PFSK-1 (cell line): ENCODE results near the gene CTF1.
A peak's percentile ranks its signal among the peaks of the same experiment; 100 is the strongest.

ENCODE experiments used
- POLR2AphosphoS5 ChIP-seq: IDR thresholded peaks from 2 replicates; pipeline ENCODE4 v1.6.1; 2012; ENCODE audit warnings: low read depth, mild to moderate bottlenecking, control low read depth, low read length, moderate library complexity
- TAF1 ChIP-seq: IDR thresholded peaks from 2 replicates; pipeline ENCODE4 v1.6.1; 2012; ENCODE audit warnings: low read length, control low read depth, borderline replicate concordance; ENCODE audit not compliant: insufficient read depth
- TF ChIP-seq, protein P1 (sequence below), 2 experiments: IDR thresholded peaks; 2 replicates each; pipeline versions ENCODE4 v1.6.1 to v1.8.0; 2011 to 2012; ENCODE audit warnings: low read depth in 2 of 2, low read length in 2 of 2, control low read depth in 1 of 2, inconsistent platforms in 1 of 2, mild to moderate bottlenecking in 1 of 2, moderate library complexity in 1 of 2; ENCODE audit not compliant: insufficient read depth in 1 of 2

DNA sequence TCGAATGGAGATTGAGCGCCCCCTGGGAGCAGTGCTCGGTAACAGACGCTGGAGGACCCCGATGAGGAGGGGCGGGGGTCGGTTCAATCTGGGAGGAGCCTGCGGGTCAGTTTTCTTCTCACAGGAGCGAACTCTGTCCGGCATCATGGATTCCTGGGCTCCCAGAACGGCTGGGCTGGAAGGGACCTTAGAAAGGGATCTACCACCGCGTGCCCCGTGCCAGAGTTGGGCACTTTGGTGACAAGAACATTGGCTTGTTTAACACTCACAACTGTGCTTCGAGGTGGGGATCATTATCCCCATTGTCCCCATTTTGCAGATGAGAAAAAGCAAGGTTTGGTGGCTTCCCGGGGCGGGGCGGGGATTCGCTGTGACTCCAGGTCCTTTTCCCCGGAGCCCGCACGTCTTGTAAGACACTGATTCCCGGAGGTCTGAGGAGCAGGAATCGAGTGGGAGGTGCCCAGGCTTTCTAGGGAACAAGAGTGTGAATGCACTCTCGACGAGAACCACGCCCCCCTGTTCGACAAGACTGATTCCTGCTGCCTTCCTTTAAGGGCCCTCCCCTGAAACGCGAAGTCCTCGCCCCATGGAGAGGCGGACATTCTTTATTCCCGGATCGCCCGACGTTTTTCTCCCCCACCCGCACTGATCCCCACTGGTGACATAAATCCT, 25.5 kb downstream of the CTF1 start:
- TF ChIP-seq POLR2AphosphoS5 (peak; percentile 57; the same call in 1 of the 2 replicates), TAF1 (no peak)
- TF ChIP-seq, protein P1, sequence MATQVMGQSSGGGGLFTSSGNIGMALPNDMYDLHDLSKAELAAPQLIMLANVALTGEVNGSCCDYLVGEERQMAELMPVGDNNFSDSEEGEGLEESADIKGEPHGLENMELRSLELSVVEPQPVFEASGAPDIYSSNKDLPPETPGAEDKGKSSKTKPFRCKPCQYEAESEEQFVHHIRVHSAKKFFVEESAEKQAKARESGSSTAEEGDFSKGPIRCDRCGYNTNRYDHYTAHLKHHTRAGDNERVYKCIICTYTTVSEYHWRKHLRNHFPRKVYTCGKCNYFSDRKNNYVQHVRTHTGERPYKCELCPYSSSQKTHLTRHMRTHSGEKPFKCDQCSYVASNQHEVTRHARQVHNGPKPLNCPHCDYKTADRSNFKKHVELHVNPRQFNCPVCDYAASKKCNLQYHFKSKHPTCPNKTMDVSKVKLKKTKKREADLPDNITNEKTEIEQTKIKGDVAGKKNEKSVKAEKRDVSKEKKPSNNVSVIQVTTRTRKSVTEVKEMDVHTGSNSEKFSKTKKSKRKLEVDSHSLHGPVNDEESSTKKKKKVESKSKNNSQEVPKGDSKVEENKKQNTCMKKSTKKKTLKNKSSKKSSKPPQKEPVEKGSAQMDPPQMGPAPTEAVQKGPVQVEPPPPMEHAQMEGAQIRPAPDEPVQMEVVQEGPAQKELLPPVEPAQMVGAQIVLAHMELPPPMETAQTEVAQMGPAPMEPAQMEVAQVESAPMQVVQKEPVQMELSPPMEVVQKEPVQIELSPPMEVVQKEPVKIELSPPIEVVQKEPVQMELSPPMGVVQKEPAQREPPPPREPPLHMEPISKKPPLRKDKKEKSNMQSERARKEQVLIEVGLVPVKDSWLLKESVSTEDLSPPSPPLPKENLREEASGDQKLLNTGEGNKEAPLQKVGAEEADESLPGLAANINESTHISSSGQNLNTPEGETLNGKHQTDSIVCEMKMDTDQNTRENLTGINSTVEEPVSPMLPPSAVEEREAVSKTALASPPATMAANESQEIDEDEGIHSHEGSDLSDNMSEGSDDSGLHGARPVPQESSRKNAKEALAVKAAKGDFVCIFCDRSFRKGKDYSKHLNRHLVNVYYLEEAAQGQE (IDR thresholded peaks at IDR 0.05; ENCODE audit: insufficient read depth in 1 of 2, low read depth in 2 of 2, low read length in 2 of 2), result no peak
